CD4-positive, alpha-beta T cell treated with Interleukin-6 for 4 hours (primary cell): Measurements from ENCODE around the gene ARMCX2.
"Not testable (repeated sequence)": the region's sequence is repeated elsewhere in the genome, so short reads cannot be mapped to it uniquely, and the experiment has no call there.

Experiments
- DNase-seq: peaks from one replicate; pipeline ENCODE4 v3.0.0-alpha.2; 2020; ENCODE audit warnings: mixed read lengths

The ARMCX2 gene

GRCh38 chrX:101659601-101660063, at the start of gene ARMCX2:
ARMCX2 (minus strand) TSS chrX:101659850; CDS start chrX:101657588, 2,262 bp downstream.
- peak; percentile 22 for DNase-seq

GRCh38 chrX:101709384-101709783, 49.7 kb upstream of the ARMCX2 start:
- DNase-seq: no peak

GRCh38 chrX:101708163-101708562, 48.5 kb upstream of the ARMCX2 start:
- no peak for DNase-seq

GRCh38 chrX:101693476-101693875, 33.8 kb upstream of the ARMCX2 start:
- DNase-seq: no peak

GRCh38 chrX:101691835-101692234, 32.2 kb upstream of the ARMCX2 start:
- no peak for DNase-seq

GRCh38 chrX:101686574-101686973, 26.9 kb upstream of the ARMCX2 start:
- DNase-seq: no peak

GRCh38 chrX:101685923-101686322, 26.3 kb upstream of the ARMCX2 start:
- DNase-seq: no peak

- DNase-seq: no peak
Observed at GRCh38 chrX:101682723-101683122, 23.1 kb upstream of the ARMCX2 start.

- DNase-seq: no peak
Observed at GRCh38 chrX:101677028-101677427, 17.4 kb upstream of the ARMCX2 start.

GRCh38 chrX:101676571-101676970, 16.9 kb upstream of the ARMCX2 start:
- no peak for DNase-seq

- no peak for DNase-seq
Observed at GRCh38 chrX:101668143-101668542, 8.5 kb upstream of the ARMCX2 start.

- DNase-seq: peak; percentile 77
Observed at GRCh38 chrX:101658661-101659491, 774 bp downstream of the ARMCX2 start.

- no peak for DNase-seq
Observed at GRCh38 chrX:101657495-101657894, 2.2 kb downstream of the ARMCX2 start.

GRCh38 chrX:101656817-101657216, 2.8 kb downstream of the ARMCX2 start:
- no peak for DNase-seq

- DNase-seq: no peak
Observed at GRCh38 chrX:101655534-101655933, 4.1 kb downstream of the ARMCX2 start.

- not testable (repeated sequence) for DNase-seq
Observed at GRCh38 chrX:101647716-101648115, 11.9 kb downstream of the ARMCX2 start.

- DNase-seq: no peak
Observed at GRCh38 chrX:101642093-101642492, 17.6 kb downstream of the ARMCX2 start.

- DNase-seq: no peak
Observed at GRCh38 chrX:101639583-101639982, 20.1 kb downstream of the ARMCX2 start.

- DNase-seq: no peak
Observed at GRCh38 chrX:101619364-101619763, 40.3 kb downstream of the ARMCX2 start.

- DNase-seq: peak; percentile 79
Observed at GRCh38 chrX:101617211-101618191, 42.1 kb downstream of the ARMCX2 start, which contains the start of gene ARMCX6. ARMCX6 (minus strand) TSS chrX:101618000; CDS start chrX:101616620, 1,380 bp downstream.

- DNase-seq: no peak
Observed at GRCh38 chrX:101605728-101606127, 53.9 kb downstream of the ARMCX2 start.
